ENCODE results near the gene VIPR2.

- TF ChIP-seq CTCF (IDR thresholded peaks at IDR 0.05): no peak
- TF ChIP-seq POLR2A (IDR thresholded peaks at IDR 0.05): no peak
Measured at GRCh38 chr7:159016591-159016990, 128.1 kb downstream of the VIPR2 start.
